NCI-H2081 (cell line): ENCODE results near the gene TRABD.
A peak's percentile ranks its signal among the peaks of the same experiment; 100 is the strongest.
"Not testable (repeated sequence)": the region's sequence is repeated elsewhere in the genome, so short reads cannot be mapped to it uniquely, and the experiment has no call there.

Experiments
- DNase-seq, 2 experiments: peaks; one replicate each; lab custom pipeline; 2025; lab: John Stamatoyannopoulos, UW

Gene TRABD, protein sequence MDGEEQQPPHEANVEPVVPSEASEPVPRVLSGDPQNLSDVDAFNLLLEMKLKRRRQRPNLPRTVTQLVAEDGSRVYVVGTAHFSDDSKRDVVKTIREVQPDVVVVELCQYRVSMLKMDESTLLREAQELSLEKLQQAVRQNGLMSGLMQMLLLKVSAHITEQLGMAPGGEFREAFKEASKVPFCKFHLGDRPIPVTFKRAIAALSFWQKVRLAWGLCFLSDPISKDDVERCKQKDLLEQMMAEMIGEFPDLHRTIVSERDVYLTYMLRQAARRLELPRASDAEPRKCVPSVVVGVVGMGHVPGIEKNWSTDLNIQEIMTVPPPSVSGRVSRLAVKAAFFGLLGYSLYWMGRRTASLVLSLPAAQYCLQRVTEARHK

GRCh38 chr22:50185375-50186087, at the start of gene TRABD:
Gene TRABD (plus strand): TSS chr22:50185913. CDS start chr22:50193061, 7,148 bp downstream.
- DNase-seq, result peak; percentile 79 to 83

GRCh38 chr22:50136581-50137015, 49.1 kb upstream of the TRABD start:
- peak in 1 of 2 experiments; percentile 7 for DNase-seq

DNA sequence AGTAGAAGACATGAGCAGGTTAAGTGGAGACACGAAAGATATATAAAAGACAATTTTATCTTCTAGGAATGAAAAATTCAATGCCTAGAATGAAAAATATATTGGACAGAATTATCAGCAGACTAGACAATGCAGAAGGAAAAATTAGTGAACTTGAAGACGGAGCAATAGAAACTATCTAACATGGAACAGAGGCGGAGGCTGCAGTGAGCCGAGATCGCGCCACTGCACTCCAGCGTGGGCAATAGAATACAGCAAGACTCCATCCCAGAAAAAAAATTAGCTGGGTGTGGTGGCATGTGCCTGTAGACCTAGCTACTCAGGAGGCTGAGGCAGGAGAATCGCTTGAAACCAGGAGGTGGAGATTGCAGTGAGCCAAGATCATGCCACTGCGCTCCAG, 48.4 kb upstream of the TRABD start:
- DNase-seq, result not testable (repeated sequence)

- DNase-seq, result no peak
Observed at GRCh38 chr22:50138041-50138440, 47.7 kb upstream of the TRABD start.

GRCh38 chr22:50138988-50139387, 46.7 kb upstream of the TRABD start:
- no peak for DNase-seq

DNA sequence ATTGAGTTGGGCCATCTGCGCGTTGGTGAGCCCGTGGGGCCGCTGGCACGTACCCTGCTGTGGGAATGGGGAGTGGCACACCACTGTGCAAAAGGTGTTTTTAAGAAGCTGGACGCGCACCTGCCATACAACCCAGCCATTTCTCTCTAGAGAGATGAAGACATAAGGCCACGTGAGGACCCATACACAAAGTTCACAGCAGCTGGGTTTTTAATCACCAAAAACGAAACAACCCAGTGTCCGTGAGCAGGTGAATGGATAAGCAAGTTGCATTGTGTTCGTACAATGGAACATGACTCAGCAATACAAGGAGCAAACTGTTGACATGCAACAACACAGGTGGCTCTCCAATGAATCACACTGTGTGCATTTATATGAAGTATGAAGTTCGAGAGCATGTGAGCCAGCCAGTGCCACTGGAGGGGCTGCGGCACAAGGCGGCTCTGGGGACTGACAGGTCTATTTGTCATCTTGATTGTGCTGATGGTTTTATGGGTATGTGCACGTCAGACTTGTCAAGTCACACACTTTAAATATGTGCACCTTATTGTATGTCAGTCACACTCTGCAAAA, 45.8 kb upstream of the TRABD start:
- DNase-seq, result peak; percentile 90 to 94

GRCh38 chr22:50140615-50141014, 45.1 kb upstream of the TRABD start:
- DNase-seq, result no peak

DNA sequence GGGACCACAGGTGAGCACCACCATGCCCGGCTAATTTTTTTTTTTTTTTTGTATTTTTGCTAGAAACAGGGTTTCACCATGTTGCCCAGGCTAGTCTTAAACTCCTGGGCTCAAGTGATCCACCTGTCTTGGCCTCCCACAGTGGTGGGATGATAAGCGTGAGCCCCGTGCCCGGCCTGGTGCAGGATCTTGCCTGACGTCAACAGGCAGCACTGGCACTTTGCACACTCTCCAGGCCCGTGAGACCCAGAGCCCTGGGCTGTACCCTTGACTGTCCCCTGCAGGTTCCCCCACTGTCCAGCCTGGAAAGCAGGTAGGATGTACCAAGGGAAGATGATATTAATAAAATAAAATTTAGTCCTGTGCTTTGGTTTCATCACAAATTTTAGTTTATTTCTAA, 44.3 kb upstream of the TRABD start:
- no peak for DNase-seq

GRCh38 chr22:50141891-50142363, 43.8 kb upstream of the TRABD start:
- DNase-seq, result peak; percentile 19 to 43

- no peak for DNase-seq
Observed at GRCh38 chr22:50143096-50143495, 42.6 kb upstream of the TRABD start.

- no peak for DNase-seq
Observed at GRCh38 chr22:50144005-50144614, 41.6 kb upstream of the TRABD start.

- DNase-seq, result no peak
Observed at GRCh38 chr22:50145721-50146438, 39.8 kb upstream of the TRABD start.

- no peak for DNase-seq
Observed at GRCh38 chr22:50146439-50147238, 39.1 kb upstream of the TRABD start.

DNA sequence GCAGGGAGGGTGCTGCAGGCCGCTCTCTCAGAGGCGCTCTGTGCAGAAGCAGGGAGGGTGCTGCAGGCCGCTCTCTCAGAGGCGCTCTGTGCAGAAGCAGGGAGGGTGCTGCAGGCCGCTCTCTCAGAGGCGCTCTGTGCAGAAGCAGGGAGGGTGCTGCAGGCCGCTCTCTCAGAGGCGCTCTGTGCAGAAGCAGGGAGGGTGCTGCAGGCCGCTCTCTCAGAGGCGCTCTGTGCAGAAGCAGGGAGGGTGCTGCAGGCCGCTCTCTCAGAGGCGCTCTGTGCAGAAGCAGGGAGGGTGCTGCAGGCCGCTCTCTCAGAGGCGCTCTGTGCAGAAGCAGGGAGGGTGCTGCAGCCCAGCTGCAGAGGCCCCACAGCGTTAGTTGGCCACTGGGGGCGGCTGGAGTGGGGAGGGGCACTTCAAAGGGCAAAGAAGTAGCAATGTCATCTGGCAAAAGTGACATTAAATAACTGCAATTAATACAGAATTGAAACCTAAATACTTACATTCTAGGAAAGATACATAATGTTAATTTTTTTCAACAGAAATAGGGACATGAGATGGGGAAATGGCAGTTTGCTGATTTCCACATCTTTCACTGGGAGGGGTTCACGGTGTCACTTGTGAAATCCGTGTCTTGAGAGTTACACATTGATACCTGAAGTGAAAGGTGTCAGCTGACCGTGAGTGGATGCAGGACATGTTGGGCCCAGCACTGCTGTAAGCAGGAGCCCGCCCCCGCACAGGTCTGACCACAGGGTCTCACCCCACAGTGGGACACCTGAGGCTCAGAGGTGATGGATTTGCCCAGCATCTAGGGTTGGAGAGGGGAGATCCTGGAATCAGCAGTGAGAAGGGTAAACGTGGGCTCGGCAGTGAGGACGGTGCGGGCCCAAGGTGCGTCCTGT, 38.2 kb upstream of the TRABD start:
- not testable (repeated sequence) for DNase-seq

DNA sequence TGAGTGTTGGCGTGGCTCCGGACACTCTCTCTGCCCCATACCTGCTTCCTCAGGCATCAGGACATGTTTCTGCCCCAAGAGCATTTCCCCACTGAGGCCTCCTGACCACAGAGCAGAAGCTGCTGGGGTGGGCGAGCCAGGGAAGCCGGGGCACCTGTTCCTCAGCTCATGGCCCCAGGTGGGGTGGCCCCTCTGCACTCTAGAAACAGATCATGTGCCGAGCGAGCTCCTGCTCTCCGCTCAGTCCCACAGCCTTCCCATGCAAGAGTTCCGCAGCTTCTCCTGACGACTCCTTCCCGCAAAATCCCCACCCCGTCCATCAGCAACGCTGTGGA, 37.6 kb upstream of the TRABD start:
- DNase-seq, result no peak

DNA sequence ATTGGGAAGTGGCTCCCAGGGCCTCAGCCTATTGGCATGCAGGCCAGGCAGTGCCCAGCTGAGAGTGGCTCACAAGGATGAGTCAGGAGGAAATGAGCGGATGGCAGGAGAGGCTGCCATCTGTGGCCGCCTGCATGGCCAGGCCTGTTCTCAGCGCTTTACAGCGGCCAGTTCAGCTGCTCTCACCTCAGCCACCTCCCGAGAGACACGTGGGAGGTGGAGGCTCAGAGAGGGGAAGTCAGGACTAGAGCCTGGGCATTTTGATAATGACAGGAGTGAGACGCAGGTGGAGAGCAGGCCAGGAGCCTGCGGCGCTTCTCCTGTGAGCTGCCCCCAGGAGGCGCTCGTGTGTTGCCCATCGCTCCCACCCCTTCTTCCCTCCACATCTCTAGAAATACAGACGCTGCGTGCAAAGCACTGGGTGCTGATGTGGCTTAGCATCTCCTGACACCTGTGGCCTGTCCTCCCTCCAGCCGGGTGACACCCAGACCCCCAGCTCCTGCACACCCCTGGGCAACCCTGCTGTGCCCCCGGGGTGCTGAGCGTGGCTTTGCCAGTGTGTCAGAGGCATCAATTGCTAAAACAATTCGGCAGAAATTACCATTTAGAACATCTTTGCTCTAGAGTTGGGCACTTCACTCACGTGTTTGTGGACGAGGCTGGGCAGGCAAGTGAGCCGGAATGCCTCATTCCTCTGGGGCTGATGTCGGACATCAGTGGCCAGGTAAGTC, 36.6 kb upstream of the TRABD start:
- peak; percentile 15 to 43 for DNase-seq

- DNase-seq, result no peak
Observed at GRCh38 chr22:50150161-50151129, 35.3 kb upstream of the TRABD start.
